Adrenal gland (tissue), 12 donors: ENCODE measurements around the gene SLC26A1. TPM values are rescaled to one million over a fixed set of nuclear protein-coding genes. Genes with fewer than 3 reads are reported as not detected.

Source experiments
- DNase-seq, 7 donors: peaks; one replicate each; pipeline ENCODE4 v3.0.0-alpha.2; 2019 to 2020
- H3K27ac ChIP-seq, 5 donors: fragments of 200-600 bp; sonication (generic) in 4 of 5; 1 replicate in 3 of 5; 2 replicates in 2 of 5; pipeline versions ENCODE4 v1.5.1 to v1.8.0; 2016 to 2020; ENCODE audit warnings: mild to moderate bottlenecking in 1 of 5
- H3K27me3 ChIP-seq: fragments of 200-600 bp; 2 replicates; pipeline ENCODE4 v1.8.0; 2021
- H3K36me3 ChIP-seq, 2 donors: fragments of 200-600 bp; replicated peaks in 1 of 2; 1 replicate in 1 of 2; 2 replicates in 1 of 2; pipeline versions ENCODE4 v1.5.1 to v1.8.0; 2018 to 2022
- H3K4me1 ChIP-seq, 2 donors: fragments of 200-600 bp; replicated peaks in 1 of 2; 1 replicate in 1 of 2; 2 replicates in 1 of 2; pipeline versions ENCODE4 v1.5.1 to v1.8.0; 2018 to 2021
- H3K4me3 ChIP-seq, 4 donors: fragments of 200-600 bp; sonication (generic) in 3 of 4; one replicate each; pipeline ENCODE4 v1.5.1; 2016 to 2018
- H3K9me3 ChIP-seq, 3 donors: fragments of 200-600 bp; sonication (generic) in 1 of 3; replicated peaks in 1 of 3; 1 replicate in 2 of 3; 2 replicates in 1 of 3; pipeline versions ENCODE4 v1.5.1 to v1.8.0; 2016 to 2021
- CTCF ChIP-seq, 6 experiments: fragments of 450-650 bp in 4 of 6; fragments of 200-600 bp in 2 of 6; sonication (generic) in 1 of 6; IDR thresholded peaks; 1 replicate in 5 of 6; 2 replicates in 1 of 6; pipeline versions ENCODE4 v1.5.1 to v1.8.0; 2016 to 2021; ENCODE audit warnings: antibody characterized with exemption in 6 of 6, mild to moderate bottlenecking in 2 of 6, moderate library complexity in 1 of 6
- POLR2A ChIP-seq, 2 donors: fragments of 450-650 bp; IDR thresholded peaks; one replicate each; pipeline ENCODE4 v1.6.1; 2017; ENCODE audit warnings: antibody characterized with exemption in 2 of 2, mild to moderate bottlenecking in 2 of 2, moderate library complexity in 1 of 2
- WGBS, 4 donors: extraction: QIAGEN DNeasy Blood & Tissue Kit in 2 of 4; methylation state at CpG; one replicate each; pipeline versions ENCODE4 v1.1.5 to v1.1.7; 2013 to 2017; 5-methylcytosine and 5-hydroxymethylcytosine counted together
- intact Hi-C, 2 donors: fragments of 100-400 bp; cut with DNase I; formaldehyde crosslinking; loops; one replicate each; pipeline versions ENCODE4 v1.14.1 to v1.15.0; 2022 to 2023
- polyA plus RNA-seq, 3 donors: library from polyadenylated mRNA; stranded (reverse); fragments of 200-250 nt in 2 of 3; fragments of 350-450 nt in 1 of 3; fragmentation: Illumina TruSeq in 1 of 3; extraction: RNeasy Lipid Tissue Mini Kit (QIAGEN cat#74804) in 1 of 3; gene quantifications; one replicate each; pipeline ENCODE4 v1.2.3, GENCODE V29; 2013 to 2014
- total RNA-seq, 9 donors: library from RNA; depleted of rRNA in 4 of 9; stranded (reverse); fragments of >200 nt in 4 of 9; fragments of 120-200 nt in 1 of 9; fragmentation: NEBNext Ultra II Directional in 1 of 9; extraction: Animal tissue kit (Norgen Biotek cat#: 25700) in 1 of 9; gene quantifications; one replicate each; pipeline versions ENCODE4 v1.1.0 to v1.2.4, GENCODE V29; 2013 to 2023
- donor health status: healthy with polysubstance abuse.
- donor health status: Bipolar disorder and iron deficiency.
- donor health status: DM: yes; HTN: yes; CAD: no.
- donor health status: DM: no; HTN: no; CAD: no.
- donor health status: DM: no; HTN: no; CAD: no.
- donor health status: DM: yes; HTN: yes; CAD: no.

Gene SLC26A1
- total and polyA plus RNA-seq, 12 donors = 0.85 to 55.0 (median 3.9) TPM

GRCh38 chr4:1041147-1041935 lies 48.1 kb upstream of the SLC26A1 start:
- H3K4me3 ChIP-seq = no peak overlapping the region
- no peak for DNase-seq
- H3K9me3 ChIP-seq = no peaks in the 10 kb centered on the region
- TF ChIP-seq CTCF (IDR thresholded peaks at IDR 0.05) (no peak), POLR2A (IDR thresholded peaks at IDR 0.05) (no peak)
- WGBS, 4 donors = 51 to 86% (median 65%) methylated on average over 13 to 36 of the region's 36 CpGs
- intact Hi-C loops = no loop called here
- peak overlapping the region in 1 of 5 donors; percentile 2 for H3K27ac ChIP-seq
- no peaks in the 10 kb centered on the region for H3K27me3 ChIP-seq
- H3K36me3 ChIP-seq = no peaks in the 10 kb centered on the region
- peaks cover 5 to 16% of the 10 kb centered on the region in 2 donors for H3K4me1 ChIP-seq

GRCh38 chr4:1040344-1041146 lies 47.3 kb upstream of the SLC26A1 start:
- DNase-seq = no peak
- no peak overlapping the region for H3K27ac ChIP-seq
- peaks cover 5 to 16% of the 10 kb centered on the region in 2 donors for H3K4me1 ChIP-seq
- H3K9me3 ChIP-seq = no peaks in the 10 kb centered on the region
- 87 to 95% (median 91%) methylated on average over 13 to 21 of the region's 21 CpGs for WGBS, 4 donors
- TF ChIP-seq POLR2A (IDR thresholded peaks at IDR 0.05) (no peak), CTCF (IDR thresholded peaks at IDR 0.05) (no peak)
- no peaks in the 10 kb centered on the region for H3K27me3 ChIP-seq
- intact Hi-C loops = no loop called here
- H3K4me3 ChIP-seq = no peak overlapping the region
- no peaks in the 10 kb centered on the region for H3K36me3 ChIP-seq

GRCh38 chr4:1039493-1040343 lies 46.5 kb upstream of the SLC26A1 start:
- H3K27me3 ChIP-seq = no peaks in the 10 kb centered on the region
- no peaks in the 10 kb centered on the region for H3K36me3 ChIP-seq
- 56 to 78% (median 57%) methylated on average over 2 to 20 of the region's 20 CpGs for WGBS, 4 donors
- peak; percentile 67 to 84 (median 71) for DNase-seq
- no peak for TF ChIP-seq POLR2A (IDR thresholded peaks at IDR 0.05)
- TF ChIP-seq CTCF (IDR thresholded peaks at IDR 0.05) = no peak
- no peak overlapping the region for H3K4me3 ChIP-seq
- H3K27ac ChIP-seq = peak overlapping the region in 2 of 5 donors; percentile 40 to 72
- no peaks in the 10 kb centered on the region for H3K9me3 ChIP-seq
- peaks cover 5 to 16% of the 10 kb centered on the region in 2 donors for H3K4me1 ChIP-seq
- intact Hi-C loops = no loop called here
